HG03175 (cell line): Measurements from ENCODE around the gene IRF7.
A peak's percentile ranks its signal among the peaks of the same experiment; 100 is the strongest.
"Not testable (repeated sequence)": the region's sequence is repeated elsewhere in the genome, so short reads cannot be mapped to it uniquely, and the experiment has no call there.

Experiments
- ATAC-seq: cut with Tn5 transposase; IDR thresholded peaks from one replicate; pipeline ENCODE4 v1.9.1; 2021; ENCODE audit warnings: mild to moderate bottlenecking, moderate library complexity; ENCODE audit not compliant: unreplicated experiment

The IRF7 gene

GRCh38 chr11:586376-587316, 29.1 kb downstream of the IRF7 start:
- no peak for ATAC-seq

- no peak for ATAC-seq
Observed at GRCh38 chr11:584287-584686, 31.5 kb downstream of the IRF7 start.

GRCh38 chr11:581752-582151, 34.0 kb downstream of the IRF7 start:
- ATAC-seq = no peak

- ATAC-seq = no peak
Observed at GRCh38 chr11:581342-581741, 34.4 kb downstream of the IRF7 start.

GRCh38 chr11:579830-580601, 35.7 kb downstream of the IRF7 start:
- no peak for ATAC-seq

- no peak for ATAC-seq
Observed at GRCh38 chr11:578276-579035, 37.3 kb downstream of the IRF7 start.

GRCh38 chr11:577611-577894, 38.2 kb downstream of the IRF7 start:
- ATAC-seq = no peak

- no peak for ATAC-seq
Observed at GRCh38 chr11:576811-577610, 38.7 kb downstream of the IRF7 start.

GRCh38 chr11:575996-576768, 39.6 kb downstream of the IRF7 start, which contains the start of gene PHRF1:
PHRF1 (plus strand) TSS chr11:576470; CDS start chr11:581513, 5,043 bp downstream.
- peak; percentile 86 for ATAC-seq

GRCh38 chr11:575313-575995, 40.3 kb downstream of the IRF7 start:
- peak; percentile 33 for ATAC-seq

GRCh38 chr11:574632-575312, 41.0 kb downstream of the IRF7 start:
- ATAC-seq = no peak

GRCh38 chr11:574031-574570, 41.6 kb downstream of the IRF7 start:
- ATAC-seq = not testable (repeated sequence)

GRCh38 chr11:573146-573759, 42.5 kb downstream of the IRF7 start:
- no peak for ATAC-seq

GRCh38 chr11:571802-572185, 44.0 kb downstream of the IRF7 start:
- no peak for ATAC-seq

- no peak for ATAC-seq
Observed at GRCh38 chr11:569158-569885, 46.4 kb downstream of the IRF7 start.

GRCh38 chr11:568306-569157, 47.2 kb downstream of the IRF7 start:
- peak; percentile 94 for ATAC-seq
